GM15510 (cell line): ENCODE data around the gene MYL4.

Experiments
- POLR2A ChIP-seq: IDR thresholded peaks from 3 replicates; pipeline ENCODE4 v1.6.1; 2011; ENCODE audit warnings: borderline replicate concordance; ENCODE audit not compliant: insufficient read length; ENCODE audit errors: extremely low read depth

The MYL4 gene

GRCh38 chr17:47232465-47232864, 23.3 kb downstream of the MYL4 start:
- TF ChIP-seq POLR2A, result no peak

- no peak for TF ChIP-seq POLR2A
Measured at GRCh38 chr17:47235506-47235905, 26.4 kb downstream of the MYL4 start.

GRCh38 chr17:47235923-47236322, 26.8 kb downstream of the MYL4 start:
- no peak for TF ChIP-seq POLR2A

GRCh38 chr17:47237841-47238240, 28.7 kb downstream of the MYL4 start:
- TF ChIP-seq POLR2A, result no peak

- TF ChIP-seq POLR2A, result no peak
Measured at GRCh38 chr17:47238321-47239010, 29.3 kb downstream of the MYL4 start.

DNA sequence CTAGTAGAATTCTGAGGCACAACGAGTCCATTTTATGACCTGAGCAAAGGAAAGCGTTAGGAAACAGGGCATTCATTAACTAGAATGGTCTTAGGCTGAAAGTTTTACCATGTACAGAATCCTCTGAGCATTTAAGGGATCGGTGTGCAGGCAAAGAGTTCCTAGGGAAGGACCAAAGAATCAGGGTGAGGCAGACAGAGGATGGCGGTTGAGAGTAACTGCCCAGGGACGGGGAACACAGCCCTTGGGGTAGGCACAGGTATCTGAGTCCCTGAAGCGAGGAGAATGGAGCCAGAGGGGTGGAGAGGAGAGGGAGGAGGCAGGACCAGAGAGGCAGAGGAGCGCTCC, 30.4 kb downstream of the MYL4 start:
- no peak for TF ChIP-seq POLR2A

DNA sequence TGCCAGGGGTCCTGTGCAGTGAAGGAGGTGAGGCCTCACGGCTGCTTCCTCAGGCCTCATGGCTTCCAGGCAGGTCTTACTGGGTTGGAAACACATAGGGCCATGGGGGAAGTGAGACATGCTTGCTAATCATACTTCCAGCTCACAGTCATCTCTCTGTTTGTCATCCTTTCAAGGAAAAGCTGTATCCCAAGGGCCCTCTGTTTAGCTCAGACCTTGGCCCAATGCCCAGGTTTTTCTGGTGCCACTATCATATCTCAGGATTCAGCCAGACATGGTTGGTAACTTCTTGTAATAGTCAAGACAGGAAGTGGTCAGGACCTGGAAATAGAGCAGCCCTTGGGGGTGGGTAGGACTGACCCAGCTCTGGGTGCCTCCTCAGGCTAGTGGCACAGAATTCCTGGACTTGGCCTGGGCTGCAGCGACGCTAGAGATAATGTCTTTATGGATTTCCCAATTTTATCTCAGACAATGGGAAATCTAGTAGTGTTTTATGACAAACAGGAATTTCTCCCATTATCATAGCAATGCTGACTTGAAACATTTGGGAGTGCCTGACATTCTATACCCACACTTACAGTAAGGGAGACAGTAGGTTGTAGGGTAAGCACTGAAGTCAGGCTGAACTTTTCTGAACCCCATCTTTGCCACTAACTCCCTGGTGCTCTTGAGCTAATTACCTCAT, 31.0 kb downstream of the MYL4 start:
- no peak for TF ChIP-seq POLR2A

GRCh38 chr17:47240806-47241205, 31.7 kb downstream of the MYL4 start:
- no peak for TF ChIP-seq POLR2A

- no peak for TF ChIP-seq POLR2A
Measured at GRCh38 chr17:47242648-47243047, 33.5 kb downstream of the MYL4 start.

GRCh38 chr17:47243737-47244598, 34.8 kb downstream of the MYL4 start:
- TF ChIP-seq POLR2A, result no peak

DNA sequence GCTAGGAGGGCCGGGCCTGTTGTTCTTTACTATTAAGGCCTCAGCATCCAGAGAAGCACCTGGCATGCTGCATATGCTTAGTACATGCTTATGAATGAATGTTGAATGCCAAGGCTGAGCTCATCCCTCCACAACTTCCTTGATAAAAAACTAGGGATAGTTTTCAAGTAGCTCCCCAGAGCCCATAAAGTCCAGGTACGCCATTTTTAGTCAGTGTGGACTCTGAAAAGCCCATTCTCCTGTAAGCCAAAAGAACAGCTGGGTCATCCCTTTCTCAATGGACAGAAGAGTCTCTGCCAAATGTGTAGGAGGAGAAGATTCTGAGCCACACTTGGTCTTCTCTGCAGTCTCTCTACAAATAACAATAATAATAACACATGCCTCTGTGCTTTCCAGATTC, 35.5 kb downstream of the MYL4 start:
- TF ChIP-seq POLR2A, result no peak

GRCh38 chr17:47246120-47246519, 37.0 kb downstream of the MYL4 start:
- no peak for TF ChIP-seq POLR2A

DNA sequence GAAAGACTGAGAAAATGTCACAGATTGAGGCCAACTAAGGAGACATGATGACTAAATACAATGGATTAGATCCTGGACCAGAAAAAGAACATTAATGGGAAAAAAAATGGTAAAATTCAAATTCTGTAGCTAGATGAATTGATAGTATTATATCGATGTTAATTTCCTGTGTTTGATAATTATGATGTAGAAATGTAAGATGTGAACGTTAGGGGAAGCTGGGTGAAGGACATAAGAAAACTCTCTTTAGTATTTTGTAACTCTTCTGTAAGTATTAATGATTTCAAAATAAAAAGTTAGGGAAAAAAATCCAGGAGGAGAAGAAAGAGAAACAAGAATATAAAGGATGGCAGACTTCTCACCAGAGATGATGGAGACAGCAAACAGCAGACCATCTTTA, 41.7 kb downstream of the MYL4 start:
- no peak for TF ChIP-seq POLR2A

GRCh38 chr17:47251421-47251940, 42.3 kb downstream of the MYL4 start:
- no peak for TF ChIP-seq POLR2A

DNA sequence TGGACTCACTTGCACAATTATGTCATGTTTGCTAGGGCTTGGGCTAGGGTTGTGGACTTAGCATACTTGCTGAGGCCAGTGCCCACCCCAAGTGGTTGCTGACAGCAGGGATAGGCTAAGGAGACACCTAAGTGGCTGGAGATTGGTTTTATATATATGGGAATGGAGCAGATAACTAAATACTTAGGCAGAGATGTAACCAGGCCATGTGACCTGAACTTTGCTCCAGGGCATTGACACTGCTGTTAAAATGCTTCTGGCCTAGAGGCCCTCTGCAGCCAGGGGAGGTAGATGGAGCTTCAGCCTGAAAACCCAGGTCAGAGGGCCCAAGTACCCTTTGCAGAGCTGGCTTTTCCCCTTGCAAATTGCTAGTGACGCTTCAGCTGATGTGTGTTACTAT, 43.1 kb downstream of the MYL4 start:
- no peak for TF ChIP-seq POLR2A
